Loucy (cell line): ENCODE measurements around the gene ATAD3C.

Experiments
- H2AFZ ChIP-seq: fragments of 200-600 bp; sonication (generic); 2 replicates; pipeline ENCODE4 v1.6.0; 2016; ENCODE audit warnings: antibody characterized with exemption, mild to moderate bottlenecking, low read length, moderate library complexity
- H3F3A ChIP-seq: fragments of 200-600 bp; 2 replicates; pipeline ENCODE4 v1.6.0; 2016; ENCODE audit warnings: antibody characterized with exemption, low read depth, mild to moderate bottlenecking
- H3K27me3 ChIP-seq: fragments of 200-600 bp; sonication (generic); 2 replicates; pipeline ENCODE4 v1.6.1; 2014; ENCODE audit warnings: low read length, mild to moderate bottlenecking; ENCODE audit not compliant: insufficient read depth, poor library complexity, severe bottlenecking
- H3K36me3 ChIP-seq: fragments of 200-600 bp; sonication (generic); 2 replicates; pipeline ENCODE4 v1.6.1; 2016; ENCODE audit warnings: low read length; ENCODE audit not compliant: insufficient read depth
- H3K4me1 ChIP-seq: fragments of 200-600 bp; sonication (generic); 2 replicates; pipeline ENCODE4 v1.5.1; 2014; ENCODE audit warnings: low read length, mild to moderate bottlenecking; ENCODE audit not compliant: insufficient read depth, poor library complexity, severe bottlenecking
- H3K4me2 ChIP-seq: fragments of 200-600 bp; sonication (generic); 2 replicates; pipeline ENCODE4 v1.6.0; 2014; ENCODE audit warnings: antibody characterized with exemption, low read length, low read depth, mild to moderate bottlenecking; ENCODE audit not compliant: poor library complexity, severe bottlenecking
- H3K4me3 ChIP-seq: fragments of 200-600 bp; sonication (generic); 2 replicates; pipeline ENCODE4 v1.5.1; 2014; ENCODE audit warnings: low read length, mild to moderate bottlenecking, mixed read lengths; ENCODE audit not compliant: poor library complexity, severe bottlenecking
- H3K79me2 ChIP-seq: fragments of 200-600 bp; sonication (generic); 2 replicates; pipeline ENCODE4 v1.6.1; 2014; ENCODE audit warnings: low read length; ENCODE audit not compliant: insufficient read depth
- H3K9ac ChIP-seq: fragments of 200-600 bp; sonication (generic); 2 replicates; pipeline ENCODE4 v1.6.0; 2014; ENCODE audit warnings: mild to moderate bottlenecking, low read depth, low read length, moderate library complexity; ENCODE audit not compliant: poor library complexity, severe bottlenecking
- H3K9me2 ChIP-seq: fragments of 200-600 bp; sonication (generic); replicated peaks from 2 replicates; pipeline ENCODE4 v1.6.1; 2016; ENCODE audit warnings: low read depth, low read length, mixed read lengths
- H3K9me3 ChIP-seq: fragments of 200-600 bp; sonication (generic); 2 replicates; pipeline ENCODE4 v1.6.1; 2014; ENCODE audit warnings: mild to moderate bottlenecking, antibody characterized with exemption, low read length, low read depth; ENCODE audit not compliant: insufficient read depth
- H4K20me1 ChIP-seq: fragments of 200-600 bp; sonication (generic); 2 replicates; pipeline ENCODE4 v1.6.0; 2014; ENCODE audit warnings: antibody characterized with exemption, low read length, mild to moderate bottlenecking; ENCODE audit not compliant: insufficient read depth, poor library complexity, severe bottlenecking
- EZH2phosphoT487 ChIP-seq: fragments of 200-600 bp; IDR thresholded peaks from 2 replicates; pipeline ENCODE4 v1.6.1; 2018; ENCODE audit warnings: antibody characterized with exemption, mild to moderate bottlenecking, moderate library complexity, borderline replicate concordance
- TF ChIP-seq, protein P1 (sequence below): fragments of 200-600 bp; sonication (generic); conservative IDR thresholded peaks from 2 replicates; pipeline ENCODE4 v1.5.1; 2014; ENCODE audit warnings: mild to moderate bottlenecking, antibody characterized with exemption, low read length

ATAD3C gene

GRCh38 chr1:1435911-1436629 lies 13.4 kb upstream of the ATAD3C start:
- peaks cover 22% of the 10 kb centered on the region for H3K4me1 ChIP-seq
- H4K20me1 ChIP-seq = no peaks in the 10 kb centered on the region
- TF ChIP-seq EZH2phosphoT487 = no peak
- no peaks in the 10 kb centered on the region for H3K36me3 ChIP-seq
- no peaks in the 10 kb centered on the region for H3F3A ChIP-seq
- no peaks in the 10 kb centered on the region for H3K27me3 ChIP-seq
- no peak overlapping the region for H3K4me2 ChIP-seq
- no peak overlapping the region for H3K9ac ChIP-seq
- H3K9me3 ChIP-seq = no peaks in the 10 kb centered on the region
- H3K4me3 ChIP-seq = no peak overlapping the region
- no peaks in the 10 kb centered on the region for H3K9me2 ChIP-seq
- no peak overlapping the region for H2AFZ ChIP-seq
- H3K79me2 ChIP-seq = no peaks in the 10 kb centered on the region

DNA sequence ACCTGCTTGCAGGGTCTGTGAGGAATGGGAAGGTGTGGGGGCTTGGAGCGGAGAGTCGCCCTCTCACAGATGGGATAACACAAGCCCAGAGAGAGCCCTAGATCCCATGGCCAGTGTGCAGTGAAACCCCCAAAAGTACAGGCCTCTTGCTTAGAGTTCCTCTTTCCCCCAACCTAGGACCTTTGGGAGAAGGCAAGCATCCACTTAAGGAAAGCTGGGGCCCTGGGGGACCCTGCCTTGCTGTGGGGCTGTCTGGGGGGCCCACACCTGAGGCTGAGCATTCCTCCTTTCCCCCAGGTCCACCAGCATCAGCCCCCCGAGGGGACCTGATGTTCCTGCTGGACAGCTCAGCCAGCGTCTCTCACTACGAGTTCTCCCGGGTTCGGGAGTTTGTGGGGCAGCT lies 12.9 kb upstream of the ATAD3C start:
- H3F3A ChIP-seq = no peaks in the 10 kb centered on the region
- no peaks in the 10 kb centered on the region for H3K9me2 ChIP-seq
- no peaks in the 10 kb centered on the region for H4K20me1 ChIP-seq
- H3K36me3 ChIP-seq = no peaks in the 10 kb centered on the region
- no peak for TF ChIP-seq EZH2phosphoT487
- TF ChIP-seq, protein P1, sequence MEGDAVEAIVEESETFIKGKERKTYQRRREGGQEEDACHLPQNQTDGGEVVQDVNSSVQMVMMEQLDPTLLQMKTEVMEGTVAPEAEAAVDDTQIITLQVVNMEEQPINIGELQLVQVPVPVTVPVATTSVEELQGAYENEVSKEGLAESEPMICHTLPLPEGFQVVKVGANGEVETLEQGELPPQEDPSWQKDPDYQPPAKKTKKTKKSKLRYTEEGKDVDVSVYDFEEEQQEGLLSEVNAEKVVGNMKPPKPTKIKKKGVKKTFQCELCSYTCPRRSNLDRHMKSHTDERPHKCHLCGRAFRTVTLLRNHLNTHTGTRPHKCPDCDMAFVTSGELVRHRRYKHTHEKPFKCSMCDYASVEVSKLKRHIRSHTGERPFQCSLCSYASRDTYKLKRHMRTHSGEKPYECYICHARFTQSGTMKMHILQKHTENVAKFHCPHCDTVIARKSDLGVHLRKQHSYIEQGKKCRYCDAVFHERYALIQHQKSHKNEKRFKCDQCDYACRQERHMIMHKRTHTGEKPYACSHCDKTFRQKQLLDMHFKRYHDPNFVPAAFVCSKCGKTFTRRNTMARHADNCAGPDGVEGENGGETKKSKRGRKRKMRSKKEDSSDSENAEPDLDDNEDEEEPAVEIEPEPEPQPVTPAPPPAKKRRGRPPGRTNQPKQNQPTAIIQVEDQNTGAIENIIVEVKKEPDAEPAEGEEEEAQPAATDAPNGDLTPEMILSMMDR = no peak
- H3K9ac ChIP-seq = no peak overlapping the region
- no peaks in the 10 kb centered on the region for H3K27me3 ChIP-seq
- no peaks in the 10 kb centered on the region for H3K9me3 ChIP-seq
- H3K79me2 ChIP-seq = no peaks in the 10 kb centered on the region
- H3K4me3 ChIP-seq = no peak overlapping the region
- H3K4me2 ChIP-seq = no peak overlapping the region
- H2AFZ ChIP-seq = no peak overlapping the region
- peaks cover 25% of the 10 kb centered on the region for H3K4me1 ChIP-seq

DNA sequence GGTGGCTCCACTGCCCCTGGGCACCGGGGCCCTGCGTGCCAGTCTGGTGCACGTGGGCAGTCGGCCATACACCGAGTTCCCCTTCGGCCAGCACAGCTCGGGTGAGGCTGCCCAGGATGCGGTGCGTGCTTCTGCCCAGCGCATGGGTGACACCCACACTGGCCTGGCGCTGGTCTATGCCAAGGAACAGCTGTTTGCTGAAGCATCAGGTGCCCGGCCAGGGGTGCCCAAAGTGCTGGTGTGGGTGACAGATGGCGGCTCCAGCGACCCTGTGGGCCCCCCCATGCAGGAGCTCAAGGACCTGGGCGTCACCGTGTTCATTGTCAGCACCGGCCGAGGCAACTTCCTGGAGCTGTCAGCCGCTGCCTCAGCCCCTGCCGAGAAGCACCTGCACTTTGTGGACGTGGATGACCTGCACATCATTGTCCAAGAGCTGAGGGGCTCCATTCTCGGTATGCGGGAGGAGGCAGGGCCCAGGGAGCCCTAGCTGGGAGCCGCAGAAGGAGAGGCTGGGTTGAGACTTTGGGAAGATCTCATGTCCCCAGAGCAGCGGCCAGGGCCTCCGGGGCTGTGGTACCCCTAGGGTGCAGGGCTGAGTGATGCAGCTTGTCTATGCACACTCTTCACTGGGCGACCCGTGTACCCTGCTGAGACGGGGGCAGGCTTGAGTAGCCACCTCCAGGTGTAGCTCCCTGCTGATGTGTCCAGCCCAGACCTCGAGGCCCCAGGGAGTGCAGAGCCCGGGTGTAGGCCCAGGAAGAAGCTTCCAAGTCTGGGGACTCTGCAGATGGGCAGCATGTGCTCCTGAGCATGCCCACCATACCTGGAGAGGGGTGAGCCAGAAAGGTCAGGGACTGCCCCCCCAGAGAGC lies 12.2 kb upstream of the ATAD3C start:
- Histone ChIP-seq H3K79me2 (no peaks in the 10 kb centered on the region), H2AFZ (no peak overlapping the region), H3K9me3 (no peaks in the 10 kb centered on the region), H3K4me2 (peak overlapping the region; percentile 74), H3K4me1 (peaks cover 25% of the 10 kb centered on the region), H3K9me2 (no peaks in the 10 kb centered on the region), H3K4me3 (peak overlapping the region; percentile 59), H3K27me3 (no peaks in the 10 kb centered on the region), H3F3A (no peaks in the 10 kb centered on the region), H3K36me3 (no peaks in the 10 kb centered on the region), H3K9ac (peak overlapping the region; percentile 67), H4K20me1 (no peaks in the 10 kb centered on the region)
- TF ChIP-seq EZH2phosphoT487 = no peak
- TF ChIP-seq, protein P1 = no peak
